Measurements from ENCODE around the gene STING1.
"Not testable (repeated sequence)": the region's sequence is repeated elsewhere in the genome, so short reads cannot be mapped to it uniquely, and the experiment has no call there.

Gene STING1

GRCh38 chr5:139482050-139482889 is at the start of gene STING1:
TSS of gene STING1 (minus strand) at chr5:139482758. CDS start at chr5:139481704, 1,054 bp downstream.
- peak; percentile 75 for DNase-seq

DNA sequence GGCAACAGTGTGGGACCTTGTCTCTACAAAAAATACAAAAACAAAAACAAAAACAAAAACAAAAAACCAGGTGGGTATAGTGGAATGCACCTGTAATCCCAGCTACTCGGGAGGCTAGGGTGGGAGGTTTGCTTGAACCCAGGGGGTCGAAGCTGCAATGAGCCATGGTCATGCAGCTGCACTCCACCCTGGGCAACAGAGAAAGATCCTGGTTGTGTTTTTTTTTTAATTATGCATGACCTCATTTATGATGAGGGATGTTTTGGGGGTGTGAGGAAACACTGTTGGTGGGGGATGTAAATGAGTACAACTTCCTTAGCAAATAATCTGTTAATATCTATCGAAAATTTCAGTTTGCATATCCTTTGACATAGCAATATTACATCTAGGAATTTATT is 49.2 kb upstream of the STING1 start:
- DNase-seq = no peak

DNA sequence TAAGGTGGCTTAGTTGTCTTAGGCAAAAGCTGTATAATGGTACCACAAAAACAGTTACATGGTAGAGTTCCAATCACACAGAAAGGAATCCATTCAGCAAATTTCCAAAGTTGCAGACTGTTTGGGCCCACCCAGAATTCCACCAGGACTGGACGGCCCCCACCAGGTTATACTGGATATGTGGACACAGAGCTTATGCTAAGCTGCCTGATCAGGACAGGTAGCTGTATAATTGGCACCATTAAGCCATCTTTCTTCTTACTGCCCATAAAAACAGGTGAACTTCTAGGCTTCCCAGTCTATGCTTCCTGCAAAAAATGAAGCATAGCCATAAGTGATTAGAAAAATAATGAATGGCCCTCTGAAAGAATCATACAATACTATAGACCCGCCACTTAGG is 47.5 kb upstream of the STING1 start:
- DNase-seq = not testable (repeated sequence)

- DNase-seq = not testable (repeated sequence)
Measured at GRCh38 chr5:139528695-139529094, 46.1 kb upstream of the STING1 start.

GRCh38 chr5:139527896-139528467 is 45.4 kb upstream of the STING1 start:
- DNase-seq = not testable (repeated sequence)

DNA sequence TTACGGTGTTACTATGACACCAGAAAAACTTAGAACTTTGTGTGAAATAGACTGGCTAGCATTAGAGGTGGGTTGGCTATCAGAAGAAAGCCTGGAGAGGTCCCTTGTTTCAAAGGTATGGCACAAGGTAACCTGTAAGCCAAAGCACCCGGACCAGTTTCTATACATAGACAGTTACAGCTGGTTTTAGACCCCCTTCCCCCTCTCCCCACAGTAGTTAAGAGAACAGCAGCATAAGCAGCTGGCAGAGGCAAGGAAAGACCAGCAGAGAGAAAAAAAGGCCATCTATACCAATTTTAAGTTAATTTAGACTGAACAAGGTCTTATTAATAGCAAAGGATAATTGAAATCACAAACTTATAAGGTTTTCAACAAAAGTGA is 44.5 kb upstream of the STING1 start:
- not testable (repeated sequence) for DNase-seq

GRCh38 chr5:139526309-139527089 is 43.9 kb upstream of the STING1 start:
- DNase-seq = not testable (repeated sequence)

DNA sequence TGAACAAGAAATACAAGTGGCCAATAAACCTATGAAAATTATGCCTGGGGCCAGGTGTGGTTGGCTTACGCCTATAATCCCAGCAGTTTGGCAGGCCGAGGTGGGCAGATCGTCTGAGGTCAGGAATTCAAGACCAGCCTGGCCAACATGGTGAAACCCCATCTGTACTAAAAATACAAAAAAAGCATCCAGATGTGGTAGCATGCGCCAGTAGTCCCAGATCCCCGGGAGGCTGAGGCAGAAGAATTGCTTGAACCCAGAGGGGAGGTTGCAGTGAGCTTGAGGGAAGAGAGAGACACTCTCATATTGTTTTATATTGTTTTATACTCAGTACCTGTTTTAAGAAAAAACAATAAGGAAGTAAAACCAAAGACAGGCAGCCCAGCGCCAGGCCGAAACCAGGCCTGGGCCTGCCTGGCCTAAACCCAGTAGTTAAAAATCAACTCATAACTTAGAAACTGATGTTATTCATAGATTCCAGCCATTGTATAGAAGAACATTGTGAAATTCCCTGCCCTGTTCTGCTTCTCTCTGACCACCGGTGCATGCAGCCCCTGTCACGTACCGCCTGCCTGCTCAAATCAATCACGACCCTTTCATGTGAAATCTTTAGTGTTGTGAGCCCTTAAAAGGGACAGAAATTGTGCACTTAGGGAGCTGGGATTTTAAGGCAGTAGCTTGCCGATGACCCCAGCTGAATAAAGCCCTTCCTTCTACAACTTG is 43.2 kb upstream of the STING1 start:
- DNase-seq = not testable (repeated sequence)

- no peak for DNase-seq
Measured at GRCh38 chr5:139524940-139525585, 42.5 kb upstream of the STING1 start.

GRCh38 chr5:139524446-139524845 is 41.9 kb upstream of the STING1 start:
- DNase-seq = no peak

- no peak for DNase-seq
Measured at GRCh38 chr5:139523635-139524445, 41.3 kb upstream of the STING1 start.

- peak; percentile 91 for DNase-seq
Measured at GRCh38 chr5:139517683-139518564, 35.4 kb upstream of the STING1 start.

- no peak for DNase-seq
Measured at GRCh38 chr5:139514486-139514856, 31.9 kb upstream of the STING1 start.

- no peak for DNase-seq
Measured at GRCh38 chr5:139513852-139514485, 31.4 kb upstream of the STING1 start.

DNA sequence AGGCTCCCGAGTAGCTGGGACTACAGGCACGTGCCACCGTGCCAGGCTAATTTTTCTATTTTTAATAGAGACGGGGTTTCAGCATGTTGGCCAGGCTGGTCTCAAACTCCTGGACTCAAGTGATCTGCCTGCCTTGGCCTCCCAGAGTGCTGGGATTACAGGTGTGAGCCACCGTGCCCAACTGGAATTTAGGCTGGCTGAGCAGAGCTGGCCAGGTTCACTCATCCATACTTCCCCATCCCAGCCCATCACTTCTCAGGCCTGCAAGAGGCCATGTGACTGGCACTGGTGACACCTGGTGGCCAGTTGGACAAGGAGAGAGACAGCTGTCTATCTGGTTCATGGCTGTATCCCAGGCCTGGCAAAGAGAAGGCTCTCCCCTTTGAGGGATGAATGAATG is 30.9 kb upstream of the STING1 start:
- peak; percentile 82 for DNase-seq

DNA sequence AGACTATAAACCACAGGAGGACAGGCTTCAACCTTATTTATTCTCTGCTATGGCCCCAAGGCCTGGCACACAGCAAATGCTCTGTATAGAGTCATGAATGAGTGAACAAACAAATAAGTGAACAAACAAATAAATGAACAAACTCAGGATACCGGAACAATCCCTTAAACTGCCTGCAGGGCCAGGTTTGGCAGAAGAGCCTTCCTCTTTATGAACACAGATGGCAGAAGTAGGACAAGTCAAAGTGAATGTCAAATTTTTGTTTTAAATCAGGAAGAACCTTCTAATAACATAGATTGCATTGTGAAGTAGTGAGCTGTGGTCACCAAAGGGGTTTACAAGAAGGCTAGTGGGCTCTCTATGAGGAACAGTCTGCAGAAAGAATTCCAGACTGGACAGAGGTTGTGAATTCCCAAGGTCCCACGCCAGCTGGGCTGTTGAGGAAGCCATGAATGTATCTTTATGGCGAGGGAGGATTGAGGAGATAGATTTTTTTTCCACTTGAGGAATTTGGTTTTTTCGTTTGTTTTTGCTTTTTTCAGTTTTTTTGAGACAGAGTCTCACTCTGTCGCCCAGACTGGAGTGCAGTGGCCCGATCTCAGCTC is 30.3 kb upstream of the STING1 start:
- no peak for DNase-seq

GRCh38 chr5:139504722-139505121 is 22.2 kb upstream of the STING1 start:
- DNase-seq = not testable (repeated sequence)

GRCh38 chr5:139503879-139504278 is 21.3 kb upstream of the STING1 start:
- DNase-seq = not testable (repeated sequence)

DNA sequence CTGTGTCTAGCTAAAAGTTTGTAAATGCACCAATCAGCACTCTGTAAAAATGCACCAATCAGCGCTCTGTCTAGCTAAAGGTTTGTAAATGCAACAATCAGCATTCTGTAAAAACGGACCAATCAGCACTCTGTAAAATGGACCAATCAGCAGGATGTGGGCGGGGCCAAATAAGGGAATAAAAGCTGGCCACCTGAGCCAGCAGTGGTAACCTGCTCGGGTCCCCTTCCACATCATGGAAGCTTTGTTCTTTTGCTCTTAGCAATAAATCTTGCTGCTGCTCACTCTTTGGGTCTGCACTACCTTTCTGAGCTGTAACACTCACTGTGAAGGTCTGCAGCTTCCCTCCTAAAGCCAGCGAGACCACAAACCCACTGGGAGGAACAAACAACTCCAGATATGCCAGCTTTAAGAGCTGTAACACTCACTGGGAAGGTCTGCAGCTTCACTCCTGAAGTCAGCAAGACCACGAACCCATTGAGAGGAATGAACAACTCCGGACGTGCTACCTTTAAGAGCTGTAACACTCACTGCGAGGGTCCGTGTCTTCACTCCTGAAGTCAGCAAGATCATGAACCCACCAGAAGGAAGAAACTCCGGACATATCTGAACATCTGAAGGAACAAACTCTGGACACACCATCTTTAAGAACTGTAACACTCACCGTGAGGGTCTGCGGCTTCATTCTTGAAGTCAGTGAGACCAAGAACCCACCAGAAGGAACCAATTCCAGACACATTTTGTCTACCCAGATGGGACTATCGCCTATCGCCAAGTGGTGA is 20.7 kb upstream of the STING1 start:
- DNase-seq = not testable (repeated sequence)
